H1 (cell line): Measurements from ENCODE around the gene RAB3B. TPM values are rescaled to one million over a fixed set of nuclear protein-coding genes. Genes with fewer than 3 reads are reported as not detected.

Source experiments
- CTCF ChIA-PET: fragments of 300-600 bp; sonication (Branson Sonifier 250); formaldehyde crosslinking; loops from one replicate; lab custom pipeline; 2021; ENCODE audit not compliant: partially characterized antibody; lab: Charles Lee
- POLR2A ChIA-PET: fragments of 300-600 bp; sonication (Branson Sonifier 250); formaldehyde crosslinking; loops from one replicate; lab custom pipeline; 2021; ENCODE audit warnings: inconsistent platforms; ENCODE audit not compliant: partially characterized antibody; lab: Charles Lee
- DNase-seq, 2 experiments: peaks; one replicate each; pipeline versions ENCODE4 v3.0.0 to v3.0.0-alpha.2; 2010 to 2022; ENCODE audit warnings: low spot score in 2 of 2, low read depth in 1 of 2, mixed read lengths in 1 of 2
- FAIRE-seq: peaks from 2 replicates; lab custom pipeline; 2011; peaks lifted over from hg19 to GRCh38; lab: Jason Lieb, UNC
- H2AFZ ChIP-seq: 2 replicates; pipeline ENCODE4 v1.8.1; 2012; ENCODE audit warnings: low read length, inconsistent platforms
- H2AK5ac ChIP-seq: 2 replicates; pipeline ENCODE4 v1.6.1; 2013; ENCODE audit warnings: low read depth, low read length
- H2BK120ac ChIP-seq: replicated peaks from 2 replicates; pipeline ENCODE3; 2013; ENCODE audit warnings: low read depth, low read length, inconsistent platforms
- H2BK12ac ChIP-seq: 2 replicates; pipeline ENCODE4 v1.6.1; 2013; ENCODE audit warnings: low read depth, low read length
- H2BK15ac ChIP-seq: 2 replicates; pipeline ENCODE4 v1.6.1; 2013; ENCODE audit warnings: low read length
- H2BK20ac ChIP-seq: 2 replicates; pipeline ENCODE4 v1.6.1; 2013; ENCODE audit warnings: low read length
- H2BK5ac ChIP-seq: 2 replicates; pipeline ENCODE4 v1.6.1; 2013; ENCODE audit warnings: low read depth, low read length
- H3K14ac ChIP-seq: 2 replicates; pipeline ENCODE4 v1.6.1; 2013; ENCODE audit warnings: inconsistent platforms; ENCODE audit not compliant: insufficient read length
- H3K18ac ChIP-seq: 2 replicates; pipeline ENCODE4 v1.6.1; 2013; ENCODE audit warnings: low read length; ENCODE audit errors: extremely low read depth
- H3K23ac ChIP-seq: 2 replicates; pipeline ENCODE4 v1.6.1; 2013; ENCODE audit warnings: inconsistent platforms; ENCODE audit not compliant: insufficient read length
- H3K23me2 ChIP-seq: 2 replicates; pipeline ENCODE4 v1.6.1; 2013; ENCODE audit warnings: low read depth, low read length
- H3K27ac ChIP-seq: 2 replicates; pipeline ENCODE4 v1.6.1; 2011; ENCODE audit warnings: low read depth, low read length, inconsistent platforms
- H3K27me3 ChIP-seq, 4 experiments: replicated peaks in 1 of 4; 1 replicate in 1 of 4; 2 replicates in 3 of 4; pipeline versions ENCODE4 v1.6.1 to v1.8.1; 2011 to 2013; ENCODE audit warnings: low read length in 3 of 4, mild to moderate bottlenecking in 3 of 4, inconsistent platforms in 2 of 4, mixed read lengths in 2 of 4, moderate library complexity in 1 of 4; ENCODE audit not compliant: control insufficient read depth in 3 of 4, insufficient read depth in 3 of 4; ENCODE audit errors: extremely low read depth in 1 of 4
- H3K36me3 ChIP-seq, 4 experiments: 2 replicates each; pipeline versions ENCODE4 v1.6.1 to v1.8.1; 2011 to 2013; ENCODE audit warnings: mild to moderate bottlenecking in 4 of 4, low read length in 3 of 4, moderate library complexity in 2 of 4, control low read depth in 1 of 4, inconsistent platforms in 1 of 4; ENCODE audit not compliant: insufficient read depth in 4 of 4, control insufficient read depth in 2 of 4
- H3K4ac ChIP-seq: replicated peaks from 2 replicates; pipeline ENCODE3; 2013; ENCODE audit warnings: low read length, low read depth, mixed read lengths, inconsistent platforms; ENCODE audit not compliant: insufficient read length
- H3K4me1 ChIP-seq, 4 experiments: replicated peaks in 1 of 4; 1 replicate in 1 of 4; 2 replicates in 3 of 4; pipeline versions ENCODE4 v1.6.1 to v1.8.1; 2011 to 2013; ENCODE audit warnings: low read length in 3 of 4, inconsistent platforms in 2 of 4, mixed read lengths in 1 of 4; ENCODE audit not compliant: insufficient read depth in 4 of 4, control insufficient read depth in 3 of 4
- H3K4me2 ChIP-seq, 2 experiments: 2 replicates each; pipeline versions ENCODE4 v1.6.1 to v1.8.1; 2011 to 2013; ENCODE audit warnings: low read depth in 2 of 2, low read length in 2 of 2, control low read depth in 1 of 2, inconsistent platforms in 1 of 2, mild to moderate bottlenecking in 1 of 2; ENCODE audit not compliant: insufficient read depth in 1 of 2
- H3K4me3 ChIP-seq, 4 experiments: fragments of 200-600, 300-600 bp in 1 of 4; sonication (generic), shearing (Covaris generic), sonication (Bioruptor Twin) in 1 of 4; 2 replicates each; pipeline versions ENCODE4 v1.5.1 to v1.8.1; 2011 to 2016; ENCODE audit warnings: low read length in 4 of 4, low read depth in 3 of 4, control low read depth in 2 of 4, inconsistent platforms in 2 of 4, mild to moderate bottlenecking in 2 of 4, mixed read lengths in 1 of 4, moderate library complexity in 1 of 4; ENCODE audit not compliant: insufficient read depth in 2 of 4; ENCODE audit errors: extremely low read depth in 1 of 4
- H3K56ac ChIP-seq: replicated peaks from 2 replicates; pipeline ENCODE3; 2013; ENCODE audit warnings: low read depth, mild to moderate bottlenecking, mixed read lengths, low read length, inconsistent platforms; ENCODE audit not compliant: insufficient read length
- H3K79me1 ChIP-seq: 2 replicates; pipeline ENCODE4 v1.6.1; 2013; ENCODE audit warnings: low read depth, low read length, control low read depth
- H3K79me2 ChIP-seq, 2 experiments: 2 replicates each; pipeline versions ENCODE4 v1.6.1 to v1.8.1; 2012 to 2013; ENCODE audit warnings: low read length in 2 of 2, mild to moderate bottlenecking in 2 of 2, inconsistent platforms in 1 of 2; ENCODE audit not compliant: insufficient read depth in 2 of 2, control insufficient read depth in 1 of 2
- H3K9ac ChIP-seq, 4 experiments: replicated peaks in 1 of 4; 1 replicate in 1 of 4; 2 replicates in 3 of 4; pipeline versions ENCODE4 v1.6.1 to v1.8.1; 2011 to 2013; ENCODE audit warnings: low read depth in 3 of 4, low read length in 3 of 4, control low read depth in 2 of 4, mild to moderate bottlenecking in 2 of 4, moderate library complexity in 2 of 4, inconsistent platforms in 1 of 4; ENCODE audit errors: extremely low read depth in 1 of 4
- H3K9me3 ChIP-seq, 2 experiments: 2 replicates each; pipeline versions ENCODE4 v1.6.1 to v1.8.1; 2012 to 2013; ENCODE audit warnings: mild to moderate bottlenecking in 2 of 2, moderate library complexity in 2 of 2, control low read depth in 1 of 2, inconsistent platforms in 1 of 2, low read depth in 1 of 2, low read length in 1 of 2, mixed read lengths in 1 of 2; ENCODE audit not compliant: insufficient read depth in 2 of 2
- H4K20me1 ChIP-seq, 2 experiments: replicated peaks in 1 of 2; 2 replicates each; pipeline versions ENCODE3 to v1.8.1; 2011 to 2013; ENCODE audit warnings: inconsistent platforms in 2 of 2, low read length in 2 of 2, mild to moderate bottlenecking in 1 of 2; ENCODE audit not compliant: insufficient read depth in 2 of 2, control insufficient read depth in 1 of 2
- H4K5ac ChIP-seq: 2 replicates; pipeline ENCODE4 v1.6.1; 2013; ENCODE audit warnings: low read length, low read depth, mixed read lengths, inconsistent platforms; ENCODE audit not compliant: insufficient read length
- H4K8ac ChIP-seq: 2 replicates; pipeline ENCODE4 v1.8.0; 2013; ENCODE audit warnings: mild to moderate bottlenecking, moderate library complexity, low read length, inconsistent platforms; ENCODE audit not compliant: insufficient read depth; ENCODE audit errors: extremely low read depth
- H4K91ac ChIP-seq: replicated peaks from 2 replicates; pipeline ENCODE3; 2013; ENCODE audit warnings: low read length, mixed read lengths, inconsistent platforms; ENCODE audit not compliant: insufficient read length
- BRCA1 ChIP-seq: IDR thresholded peaks from 2 replicates; pipeline ENCODE4 v1.6.1; 2012; ENCODE audit warnings: low read depth, low read length, improper control_type of control experiment
- CEBPB ChIP-seq: IDR thresholded peaks from 2 replicates; pipeline ENCODE4 v1.6.1; 2012; ENCODE audit warnings: low read depth, low read length
- EGR1 ChIP-seq: IDR thresholded peaks from 2 replicates; pipeline ENCODE4 v1.6.1; 2011; ENCODE audit warnings: low read depth, low read length, borderline replicate concordance
- EP300 ChIP-seq, 2 experiments: IDR thresholded peaks; 1 replicate in 1 of 2; 2 replicates in 1 of 2; pipeline ENCODE4 v1.6.1; 2011 to 2012; ENCODE audit warnings: low read depth in 2 of 2, low read length in 2 of 2, mild to moderate bottlenecking in 2 of 2, borderline replicate concordance in 1 of 2, inconsistent platforms in 1 of 2, moderate library complexity in 1 of 2
- RXRA ChIP-seq: IDR thresholded peaks from 2 replicates; pipeline ENCODE4 v1.6.1; 2011; ENCODE audit warnings: low read depth, mild to moderate bottlenecking, low read length, moderate library complexity; ENCODE audit not compliant: insufficient read depth
- SAP30 ChIP-seq: fragments of 300-600 bp; sonication (generic); IDR thresholded peaks from 2 replicates; pipeline ENCODE4 v1.7.1; 2012; ENCODE audit warnings: low read length, moderate library complexity, mild to moderate bottlenecking, inconsistent platforms; ENCODE audit not compliant: insufficient read depth, insufficient replicate concordance
- SIRT6 ChIP-seq: IDR thresholded peaks from one replicate; pipeline ENCODE4 v1.7.1; 2012; ENCODE audit warnings: low read length, inconsistent platforms
- SIX5 ChIP-seq: IDR thresholded peaks from 2 replicates; pipeline ENCODE4 v1.6.1; 2011; ENCODE audit warnings: mild to moderate bottlenecking, low read depth, low read length
- SRF ChIP-seq: IDR thresholded peaks from 2 replicates; pipeline ENCODE4 v1.6.1; 2011; ENCODE audit warnings: mild to moderate bottlenecking, low read depth, low read length, moderate library complexity
- SUZ12 ChIP-seq: fragments of 200-600 bp; sonication (generic); IDR thresholded peaks from 2 replicates; pipeline ENCODE4 v1.6.1; 2012; ENCODE audit warnings: mild to moderate bottlenecking, inconsistent platforms, low read length, moderate library complexity, mixed read lengths
- TAF7 ChIP-seq: optimal IDR thresholded peaks from 2 replicates; pipeline ENCODE3; 2011; ENCODE audit warnings: low read depth, mild to moderate bottlenecking, inconsistent platforms, low read length, moderate library complexity, borderline replicate concordance
- TBP ChIP-seq: IDR thresholded peaks from 2 replicates; pipeline ENCODE4 v1.6.1; 2011; ENCODE audit warnings: low read depth, low read length, improper control_type of control experiment
- WGBS, 2 experiments: shearing (Covaris generic) in 1 of 2; methylation state at CpG; one replicate each; pipeline versions ENCODE4 v1.1.6 to v1.1.7; 2013 to 2015; ENCODE audit warnings: low lambda C conversion rate in 2 of 2, mixed read lengths in 2 of 2, inconsistent platforms in 1 of 2, low coverage in 1 of 2, missing lambda C conversion rate in 1 of 2; ENCODE audit not compliant: insufficient replicate concordance in 2 of 2, insufficient coverage in 1 of 2, insufficient read length in 1 of 2; ENCODE audit errors: extremely low coverage in 1 of 2, missing lambda C conversion rate in 1 of 2; 5-methylcytosine and 5-hydroxymethylcytosine counted together
- polyA plus RNA-seq, 7 experiments: library from polyadenylated mRNA; depleted of rRNA in 3 of 7; stranded (reverse) in 5 of 7; unstranded in 2 of 7; fragments of >200 nt in 5 of 7; fragments of 200-250 nt in 2 of 7; gene quantifications; 1 replicate in 5 of 7; 2 replicates in 1 of 7; 4 replicates in 1 of 7; pipeline versions ENCODE4 v1.2.1 to v1.2.3, GENCODE V29; 2011 to 2013; ENCODE audit warnings: missing spikeins in 2 of 7, mixed read lengths in 2 of 7
- total RNA-seq: library from RNA; stranded (reverse); fragmentation: NEBNext Ultra II Directional; extraction: Animal tissue kit (Norgen Biotek cat#: 25700); gene quantifications from 2 replicates; pipeline ENCODE4 v1.2.1, GENCODE V29; 2021

RAB3B gene
- total and polyA plus RNA-seq, 2 of the 8 experiments (the other 6 are each of a cell fraction or from before 2014, with no cell fraction given), result 12.5 to 36.8 TPM

DNA sequence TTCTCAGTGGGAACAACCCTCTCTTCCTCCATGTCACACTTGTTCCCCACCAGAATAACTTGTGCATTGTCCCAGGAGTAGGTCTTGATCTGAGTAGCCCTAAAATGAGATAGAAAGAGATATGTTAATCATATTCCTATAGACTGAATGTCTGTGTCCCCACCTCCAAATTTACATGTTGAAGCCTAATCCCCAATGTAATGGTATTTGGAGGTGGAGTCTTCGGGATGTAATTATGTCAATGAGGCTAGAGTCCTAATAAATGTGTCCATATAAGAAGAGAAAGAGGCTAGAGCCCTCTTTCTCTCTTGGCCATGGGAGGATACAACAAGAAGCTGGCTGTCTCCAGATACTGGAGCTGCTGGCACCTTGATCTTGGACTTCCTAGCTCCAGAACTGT, 57.2 kb downstream of the RAB3B start:
- H3K4me2 ChIP-seq, result no peak overlapping the region
- 89% methylated on average over 1 of the region's 1 CpG; no CpG with 5 or more reads in 1 of the 2 experiments for WGBS, 2 experiments
- no peak overlapping the region for H2BK15ac ChIP-seq
- H3K9me3 ChIP-seq, result no peaks in the 10 kb centered on the region
- no peaks in the 10 kb centered on the region for H3K4me1 ChIP-seq
- FAIRE-seq, result no peak
- H2AK5ac ChIP-seq, result no peak overlapping the region
- POLR2A ChIA-PET, result interaction anchor here (1.3 kb wide), 1 partner anchor 14 kb away, joined by 4 read pairs; no protein-coding TSS in a partner anchor
- no peak overlapping the region for H2BK5ac ChIP-seq
- H3K79me1 ChIP-seq, result no peaks in the 10 kb centered on the region
- H3K9ac ChIP-seq, result no peak overlapping the region
- H3K79me2 ChIP-seq, result no peaks in the 10 kb centered on the region
- no peaks in the 10 kb centered on the region for H3K23me2 ChIP-seq
- no peak overlapping the region for H3K14ac ChIP-seq
- H3K56ac ChIP-seq, result no peak overlapping the region
- H3K27me3 ChIP-seq, result no peaks in the 10 kb centered on the region
- no peak overlapping the region for H2BK12ac ChIP-seq
- no peak overlapping the region for H4K91ac ChIP-seq
- peaks cover 2 to 7% of the 10 kb centered on the region in 2 experiments for H4K20me1 ChIP-seq
- H4K8ac ChIP-seq, result no peak overlapping the region
- no peak overlapping the region for H3K4me3 ChIP-seq
- DNase-seq, result no peak
- TF ChIP-seq BRCA1, result no peak
- TF ChIP-seq SIRT6, result no peak
- TF ChIP-seq TAF7, result no peak
- no peak for TF ChIP-seq CEBPB
- no peak for TF ChIP-seq SRF
- TF ChIP-seq TBP, result no peak
- no peak for TF ChIP-seq EP300 (IDR thresholded peaks at IDR 0.05; ENCODE audit: borderline replicate concordance in 1 of 2, low read depth in 2 of 2, low read length in 2 of 2)
- TF ChIP-seq SIX5, result no peak
- TF ChIP-seq SUZ12, result no peak
- TF ChIP-seq SAP30, result no peak
- TF ChIP-seq EGR1, result no peak
- TF ChIP-seq RXRA, result no peak
- H4K5ac ChIP-seq, result no peak overlapping the region
- no peak overlapping the region for H2BK120ac ChIP-seq
- H2AFZ ChIP-seq, result no peak overlapping the region
- CTCF ChIA-PET, result interaction anchor here (0.7 to 1.4 kb wide), 4 partner anchors 9 to 68 kb away, joined by 3 to 6 read pairs (median 3); no protein-coding TSS in a partner anchor
- H3K36me3 ChIP-seq, result peaks cover 8 to 43% (median 21%) of the 10 kb centered on the region in 4 experiments; a peak in 7 of 8 replicates
- H3K4ac ChIP-seq, result no peak overlapping the region
- no peak overlapping the region for H2BK20ac ChIP-seq
- no peak overlapping the region for H3K23ac ChIP-seq
- H3K18ac ChIP-seq, result no peak overlapping the region
- H3K27ac ChIP-seq, result no peak overlapping the region
